SK-N-SH (cell line): ENCODE measurements around the gene CMC4.

Experiments used
- MXI1 ChIP-seq: IDR thresholded peaks from 2 replicates; pipeline ENCODE4 v1.6.1; 2012; ENCODE audit warnings: mild to moderate bottlenecking, low read depth, low read length, improper control_type of control experiment
- TF ChIP-seq, protein P1 (sequence below): fragments of 200-600 bp; sonication (generic); IDR thresholded peaks from 2 replicates; pipeline ENCODE4 v1.6.1; 2017; ENCODE audit warnings: antibody characterized with exemption, mild to moderate bottlenecking, moderate library complexity

- TF ChIP-seq, protein P1, sequence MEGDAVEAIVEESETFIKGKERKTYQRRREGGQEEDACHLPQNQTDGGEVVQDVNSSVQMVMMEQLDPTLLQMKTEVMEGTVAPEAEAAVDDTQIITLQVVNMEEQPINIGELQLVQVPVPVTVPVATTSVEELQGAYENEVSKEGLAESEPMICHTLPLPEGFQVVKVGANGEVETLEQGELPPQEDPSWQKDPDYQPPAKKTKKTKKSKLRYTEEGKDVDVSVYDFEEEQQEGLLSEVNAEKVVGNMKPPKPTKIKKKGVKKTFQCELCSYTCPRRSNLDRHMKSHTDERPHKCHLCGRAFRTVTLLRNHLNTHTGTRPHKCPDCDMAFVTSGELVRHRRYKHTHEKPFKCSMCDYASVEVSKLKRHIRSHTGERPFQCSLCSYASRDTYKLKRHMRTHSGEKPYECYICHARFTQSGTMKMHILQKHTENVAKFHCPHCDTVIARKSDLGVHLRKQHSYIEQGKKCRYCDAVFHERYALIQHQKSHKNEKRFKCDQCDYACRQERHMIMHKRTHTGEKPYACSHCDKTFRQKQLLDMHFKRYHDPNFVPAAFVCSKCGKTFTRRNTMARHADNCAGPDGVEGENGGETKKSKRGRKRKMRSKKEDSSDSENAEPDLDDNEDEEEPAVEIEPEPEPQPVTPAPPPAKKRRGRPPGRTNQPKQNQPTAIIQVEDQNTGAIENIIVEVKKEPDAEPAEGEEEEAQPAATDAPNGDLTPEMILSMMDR = no peak
- no peak for TF ChIP-seq MXI1
Measured at GRCh38 chrX:155027509-155028066, 43.3 kb downstream of the CMC4 start.
